CD4-positive, alpha-beta T cell treated with Interferon alpha-2 for 1 hour (primary cell): ENCODE measurements around the gene BTK.
"Not testable (repeated sequence)": the region's sequence is repeated elsewhere in the genome, so short reads cannot be mapped to it uniquely, and the experiment has no call there.

Experiments used
- DNase-seq, 2 donors: peaks; one replicate each; pipeline ENCODE4 v3.0.0-alpha.2; 2020 to 2022

The BTK gene

GRCh38 chrX:101334310-101334709 lies 51.7 kb downstream of the BTK start:
- DNase-seq: not testable (repeated sequence)

- DNase-seq: not testable (repeated sequence)
Observed at GRCh38 chrX:101326600-101326999, 59.4 kb downstream of the BTK start.

- no peak for DNase-seq
Observed at GRCh38 chrX:101303790-101304189, 82.2 kb downstream of the BTK start.
